H9 (cell line): Measurements from ENCODE around the gene SETD5. TPM values are rescaled to one million over a fixed set of nuclear protein-coding genes. Genes with fewer than 3 reads are reported as not detected.

ENCODE experiments used
- DNase-seq: peaks from one replicate; pipeline ENCODE4 v3.0.0-alpha.2; 2017
- H2AFZ ChIP-seq: one replicate; pipeline ENCODE4 v1.6.1; 2013; ENCODE audit warnings: mild to moderate bottlenecking, low read length, control low read depth, moderate library complexity
- H2AK5ac ChIP-seq: 2 replicates; pipeline ENCODE4 v1.6.1; 2013; ENCODE audit warnings: low read length, control low read depth, mixed read lengths; ENCODE audit not compliant: insufficient read length
- H2BK120ac ChIP-seq: one replicate; pipeline ENCODE4 v1.6.1; 2013; ENCODE audit warnings: low read depth, mild to moderate bottlenecking, low read length, control low read depth, inconsistent platforms; ENCODE audit not compliant: poor library complexity, severe bottlenecking
- H2BK12ac ChIP-seq: 2 replicates; pipeline ENCODE4 v1.6.1; 2013; ENCODE audit warnings: low read length, control low read depth, mixed read lengths, low read depth; ENCODE audit not compliant: insufficient read length
- H2BK15ac ChIP-seq: 2 replicates; pipeline ENCODE4 v1.6.1; 2013; ENCODE audit warnings: low read depth, low read length, control low read depth
- H2BK20ac ChIP-seq: one replicate; pipeline ENCODE4 v1.6.1; 2013; ENCODE audit warnings: low read depth, mild to moderate bottlenecking, low read length, control low read depth, inconsistent platforms; ENCODE audit not compliant: poor library complexity, severe bottlenecking
- H2BK5ac ChIP-seq: 2 replicates; pipeline ENCODE4 v1.6.1; 2013; ENCODE audit warnings: low read length, control low read depth, mixed read lengths; ENCODE audit not compliant: insufficient read length
- H3K14ac ChIP-seq: 2 replicates; pipeline ENCODE4 v1.6.1; 2013; ENCODE audit warnings: low read length, control low read depth; ENCODE audit not compliant: insufficient read depth
- H3K18ac ChIP-seq: 2 replicates; pipeline ENCODE4 v1.6.1; 2013; ENCODE audit warnings: low read depth, mild to moderate bottlenecking, mixed read lengths, low read length, control low read depth; ENCODE audit not compliant: insufficient read length
- H3K23ac ChIP-seq: 2 replicates; pipeline ENCODE4 v1.6.1; 2013; ENCODE audit warnings: low read length, control low read depth, mixed read lengths, low read depth; ENCODE audit not compliant: insufficient read length
- H3K23me2 ChIP-seq: 2 replicates; pipeline ENCODE4 v1.6.1; 2013; ENCODE audit warnings: low read depth, mild to moderate bottlenecking, mixed read lengths, low read length, control low read depth; ENCODE audit not compliant: insufficient read length, poor library complexity, severe bottlenecking
- H3K27ac ChIP-seq: 2 replicates; pipeline ENCODE4 v1.5.1; 2013; ENCODE audit warnings: low read length, control low read depth, mixed read lengths, low read depth; ENCODE audit not compliant: insufficient read length
- H3K27me3 ChIP-seq: 2 replicates; pipeline ENCODE4 v1.6.1; 2013; ENCODE audit warnings: low read length, control low read depth, inconsistent platforms; ENCODE audit not compliant: insufficient read depth
- H3K4ac ChIP-seq: 2 replicates; pipeline ENCODE4 v1.6.1; 2013; ENCODE audit warnings: low read depth, mild to moderate bottlenecking, control low read depth, inconsistent platforms, low read length, moderate library complexity
- H3K4me1 ChIP-seq: 2 replicates; pipeline ENCODE4 v1.6.1; 2013; ENCODE audit warnings: low read length, control low read depth, inconsistent platforms; ENCODE audit not compliant: insufficient read depth
- H3K4me2 ChIP-seq: 2 replicates; pipeline ENCODE4 v1.6.1; 2013; ENCODE audit warnings: low read length, control low read depth, mixed read lengths; ENCODE audit not compliant: insufficient read length, insufficient read depth
- H3K56ac ChIP-seq: 2 replicates; pipeline ENCODE4 v1.6.1; 2013; ENCODE audit warnings: low read depth, mild to moderate bottlenecking, mixed read lengths, low read length, control low read depth; ENCODE audit not compliant: insufficient read length
- H3K79me1 ChIP-seq: 2 replicates; pipeline ENCODE4 v1.6.1; 2013; ENCODE audit warnings: low read depth, mild to moderate bottlenecking, moderate library complexity, low read length, control low read depth, inconsistent platforms; ENCODE audit not compliant: insufficient read depth, poor library complexity, severe bottlenecking
- H3K79me2 ChIP-seq: 2 replicates; pipeline ENCODE4 v1.6.1; 2013; ENCODE audit warnings: low read length, control low read depth, inconsistent platforms; ENCODE audit not compliant: insufficient read depth
- H3K9ac ChIP-seq: 2 replicates; pipeline ENCODE4 v1.6.1; 2013; ENCODE audit warnings: low read length, control low read depth, mixed read lengths; ENCODE audit not compliant: insufficient read length; ENCODE audit errors: extremely low read depth
- H3K9me3 ChIP-seq: one replicate; pipeline ENCODE4 v1.6.1; 2013; ENCODE audit warnings: low read depth, low read length, inconsistent platforms; ENCODE audit not compliant: control insufficient read depth
- H3T11ph ChIP-seq: one replicate; pipeline ENCODE4 v1.6.1; 2013; ENCODE audit warnings: mild to moderate bottlenecking, low read length, control low read depth, inconsistent platforms
- H4K20me1 ChIP-seq: one replicate; pipeline ENCODE4 v1.6.1; 2013; ENCODE audit not compliant: control insufficient read depth, insufficient read length, insufficient read depth
- H4K5ac ChIP-seq: 2 replicates; pipeline ENCODE4 v1.6.1; 2013; ENCODE audit warnings: low read depth, mild to moderate bottlenecking, mixed read lengths, low read length, control low read depth; ENCODE audit not compliant: insufficient read length
- H4K8ac ChIP-seq: replicated peaks from 2 replicates; pipeline ENCODE4 v1.6.1; 2013; ENCODE audit warnings: low read length, control low read depth, mixed read lengths, low read depth; ENCODE audit not compliant: insufficient read length
- H4K91ac ChIP-seq: 2 replicates; pipeline ENCODE4 v1.6.1; 2013; ENCODE audit warnings: low read depth, mild to moderate bottlenecking, moderate library complexity, mixed read lengths, low read length, control low read depth; ENCODE audit not compliant: insufficient read length
- H3K27ac Mint-ChIP-seq, 3 experiments: 2 replicates in 2 of 3; 3 replicates in 1 of 3; pipeline ENCODE4 v1.8.0; 2020 to 2021; ENCODE audit warnings: mixed read lengths in 3 of 3, mild to moderate bottlenecking in 1 of 3, moderate library complexity in 1 of 3
- H3K27me3 Mint-ChIP-seq: 2 replicates; pipeline ENCODE4 v1.8.0; 2021; ENCODE audit warnings: low read depth, mild to moderate bottlenecking, moderate library complexity, mixed read lengths
- H3K36me3 Mint-ChIP-seq, 3 experiments: 2 replicates in 2 of 3; 3 replicates in 1 of 3; pipeline ENCODE4 v1.8.0; 2020 to 2021; ENCODE audit warnings: low read depth in 3 of 3, mixed read lengths in 3 of 3; ENCODE audit not compliant: insufficient read depth in 1 of 3
- H3K4me1 Mint-ChIP-seq, 2 experiments: 2 replicates each; pipeline ENCODE4 v1.8.0; 2020; ENCODE audit warnings: mixed read lengths in 2 of 2
- H3K4me3 Mint-ChIP-seq, 2 experiments: 2 replicates in 1 of 2; 3 replicates in 1 of 2; pipeline ENCODE4 v1.8.0; 2020 to 2021; ENCODE audit warnings: mild to moderate bottlenecking in 2 of 2, mixed read lengths in 2 of 2, moderate library complexity in 1 of 2
- H3K9me3 Mint-ChIP-seq, 2 experiments: 2 replicates in 1 of 2; 3 replicates in 1 of 2; pipeline ENCODE4 v1.8.0; 2020; ENCODE audit warnings: mild to moderate bottlenecking in 2 of 2, mixed read lengths in 2 of 2, moderate library complexity in 1 of 2
- CTCF ChIP-seq: fragments of 200-600 bp; sonication (generic); conservative IDR thresholded peaks from 3 replicates; pipeline ENCODE4 v1.8.0; 2021; ENCODE audit warnings: antibody characterized with exemption, mild to moderate bottlenecking
- WGBS: extraction: QIAGEN DNeasy Blood & Tissue Kit; methylation state at CpG from one replicate; pipeline ENCODE4 v1.1.7; 2013; ENCODE audit warnings: missing lambda C conversion rate, low lambda C conversion rate, mixed read lengths; ENCODE audit not compliant: insufficient read length; ENCODE audit errors: extremely low coverage; 5-methylcytosine and 5-hydroxymethylcytosine counted together
- total RNA-seq: library from RNA; stranded (reverse); gene quantifications from 2 replicates; pipeline ENCODE4 v1.2.1, GENCODE V29; 2021

Gene SETD5
- total RNA-seq, 1 experiment from 2014 or later: 207 TPM

- Histone ChIP-seq H3T11ph (no peak overlapping the region), H4K8ac (no peak overlapping the region), H3K23ac (no peak overlapping the region), H4K20me1 (no peaks in the 10 kb centered on the region), H2AFZ (no peak overlapping the region), H2BK20ac (no peak overlapping the region), H3K4me1 (no peaks in the 10 kb centered on the region), H4K5ac (no peak overlapping the region), H3K4me2 (no peak overlapping the region), H2BK12ac (no peak overlapping the region), H4K91ac (no peak overlapping the region), H3K79me2 (0 out of 2 replicates have a peak, but pooled peaks cover under 1% of the 10 kb centered on the region), H3K4ac (no peak overlapping the region), H3K23me2 (no peaks in the 10 kb centered on the region), H3K27me3 (no peaks in the 10 kb centered on the region), H2BK120ac (no peak overlapping the region), H2BK5ac (no peak overlapping the region), H2BK15ac (no peak overlapping the region), H3K56ac (no peak overlapping the region), H3K14ac (no peak overlapping the region), H3K27ac (no peak overlapping the region), H3K79me1 (no peaks in the 10 kb centered on the region), H3K9ac (no peak overlapping the region), H2AK5ac (no peak overlapping the region), H3K9me3 (no peaks in the 10 kb centered on the region), H3K18ac (no peak overlapping the region)
- Mint-ChIP-seq H3K27ac (peak overlapping the region in 1 of 3 experiments; percentile 55; a peak in 1 of 7 replicates), H3K4me1 (peaks cover 3 to 4% of the 10 kb centered on the region in 2 experiments; a peak in 3 of 4 replicates), H3K27me3 (no peaks in the 10 kb centered on the region), H3K9me3 (no peaks in the 10 kb centered on the region), H3K36me3 (peaks cover 28 to 82% (median 82%) of the 10 kb centered on the region in 3 experiments), H3K4me3 (no peak overlapping the region)
- WGBS: no CpG with 5 or more reads among the region's 2 CpGs
- TF ChIP-seq CTCF: no peak
- DNase-seq: no peak
These were observed 12.0 kb upstream of the SETD5 start for GRCh38 chr3:9385187-9386077.
